Breast epithelium (tissue), 4 donors: ENCODE measurements around the gene MVB12A. TPM values are rescaled to one million over a fixed set of nuclear protein-coding genes. Genes with fewer than 3 reads are reported as not detected.

Source experiments
- DNase-seq, 2 donors: peaks; one replicate each; pipeline ENCODE4 v3.0.0-alpha.2; 2019; ENCODE audit warnings: low spot score in 2 of 2
- H3K27ac ChIP-seq, 2 donors: fragments of 200-600 bp; sonication (generic) in 1 of 2; one replicate each; pipeline ENCODE4 v1.5.1; 2016 to 2019; ENCODE audit warnings: mild to moderate bottlenecking in 1 of 2
- H3K27me3 ChIP-seq, 2 donors: fragments of 200-600 bp; sonication (generic) in 1 of 2; one replicate each; pipeline versions ENCODE4 v1.5.1 to v1.6.0; 2017 to 2019; ENCODE audit warnings: control low read depth in 1 of 2, mild to moderate bottlenecking in 1 of 2
- H3K36me3 ChIP-seq: fragments of 200-600 bp; one replicate; pipeline ENCODE4 v1.5.1; 2019
- H3K4me1 ChIP-seq, 2 donors: fragments of 200-600 bp; sonication (generic); one replicate each; pipeline ENCODE4 v1.5.1; 2016 to 2019; ENCODE audit warnings: control low read depth in 1 of 2
- H3K4me3 ChIP-seq, 3 donors: fragments of 200-600 bp; sonication (generic); 1 replicate in 2 of 3; 2 replicates in 1 of 3; pipeline ENCODE4 v1.5.1; 2016 to 2019; ENCODE audit warnings: mild to moderate bottlenecking in 3 of 3, moderate library complexity in 2 of 3
- H3K9me3 ChIP-seq, 2 donors: fragments of 200-600 bp; sonication (generic) in 1 of 2; one replicate each; pipeline ENCODE4 v1.5.1; 2016 to 2019; ENCODE audit warnings: control low read depth in 1 of 2
- POLR2A ChIP-seq: fragments of 450-650 bp; IDR thresholded peaks from one replicate; pipeline ENCODE4 v1.6.1; 2016; ENCODE audit warnings: antibody characterized with exemption, mild to moderate bottlenecking, moderate library complexity
- POLR2AphosphoS5 ChIP-seq, 3 donors: sonication (generic); formaldehyde crosslinking; IDR thresholded peaks; one replicate each; pipeline ENCODE4 v1.6.1; 2017; ENCODE audit warnings: antibody characterized with exemption in 3 of 3
- intact Hi-C: fragments of 100-400 bp; cut with DNase I; formaldehyde crosslinking; loops from one replicate; pipeline ENCODE4 v1.15.1; 2023; ENCODE audit warnings: low total_unique reads
- total RNA-seq, 3 donors: library from RNA; depleted of rRNA; stranded (reverse); fragments of >200 nt; gene quantifications; one replicate each; pipeline ENCODE4 v1.1.0, GENCODE V29; 2016
- TF ChIP-seq, protein P1 (sequence below), 3 donors: fragments of 450-650 bp; IDR thresholded peaks; one replicate each; pipeline ENCODE4 v1.5.1; 2016 to 2017; ENCODE audit warnings: antibody characterized with exemption in 3 of 3, mild to moderate bottlenecking in 3 of 3, moderate library complexity in 3 of 3

The MVB12A gene
- total RNA-seq, 3 donors from 2014 or later = 51.5 to 76.4 (median 74.1) TPM

GRCh38 chr19:17394891-17395415 is 24.9 kb upstream of the MVB12A start:
- Histone ChIP-seq H3K27ac (no peak overlapping the region), H3K27me3 (peaks cover 0 to 2% of the 10 kb centered on the region in 2 donors), H3K4me1 (peaks cover 0 to 2% of the 10 kb centered on the region in 2 donors), H3K4me3 (no peak overlapping the region), H3K36me3 (no peaks in the 10 kb centered on the region), H3K9me3 (no peaks in the 10 kb centered on the region)
- intact Hi-C loops = no loop called here
- TF ChIP-seq POLR2A = no peak
- TF ChIP-seq, protein P1, sequence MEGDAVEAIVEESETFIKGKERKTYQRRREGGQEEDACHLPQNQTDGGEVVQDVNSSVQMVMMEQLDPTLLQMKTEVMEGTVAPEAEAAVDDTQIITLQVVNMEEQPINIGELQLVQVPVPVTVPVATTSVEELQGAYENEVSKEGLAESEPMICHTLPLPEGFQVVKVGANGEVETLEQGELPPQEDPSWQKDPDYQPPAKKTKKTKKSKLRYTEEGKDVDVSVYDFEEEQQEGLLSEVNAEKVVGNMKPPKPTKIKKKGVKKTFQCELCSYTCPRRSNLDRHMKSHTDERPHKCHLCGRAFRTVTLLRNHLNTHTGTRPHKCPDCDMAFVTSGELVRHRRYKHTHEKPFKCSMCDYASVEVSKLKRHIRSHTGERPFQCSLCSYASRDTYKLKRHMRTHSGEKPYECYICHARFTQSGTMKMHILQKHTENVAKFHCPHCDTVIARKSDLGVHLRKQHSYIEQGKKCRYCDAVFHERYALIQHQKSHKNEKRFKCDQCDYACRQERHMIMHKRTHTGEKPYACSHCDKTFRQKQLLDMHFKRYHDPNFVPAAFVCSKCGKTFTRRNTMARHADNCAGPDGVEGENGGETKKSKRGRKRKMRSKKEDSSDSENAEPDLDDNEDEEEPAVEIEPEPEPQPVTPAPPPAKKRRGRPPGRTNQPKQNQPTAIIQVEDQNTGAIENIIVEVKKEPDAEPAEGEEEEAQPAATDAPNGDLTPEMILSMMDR (IDR thresholded peaks at IDR 0.05) = peak in 2 of 3 donors; percentile 38 to 55
- no peak for TF ChIP-seq POLR2AphosphoS5 (IDR thresholded peaks at IDR 0.05)
- DNase-seq = no peak

DNA sequence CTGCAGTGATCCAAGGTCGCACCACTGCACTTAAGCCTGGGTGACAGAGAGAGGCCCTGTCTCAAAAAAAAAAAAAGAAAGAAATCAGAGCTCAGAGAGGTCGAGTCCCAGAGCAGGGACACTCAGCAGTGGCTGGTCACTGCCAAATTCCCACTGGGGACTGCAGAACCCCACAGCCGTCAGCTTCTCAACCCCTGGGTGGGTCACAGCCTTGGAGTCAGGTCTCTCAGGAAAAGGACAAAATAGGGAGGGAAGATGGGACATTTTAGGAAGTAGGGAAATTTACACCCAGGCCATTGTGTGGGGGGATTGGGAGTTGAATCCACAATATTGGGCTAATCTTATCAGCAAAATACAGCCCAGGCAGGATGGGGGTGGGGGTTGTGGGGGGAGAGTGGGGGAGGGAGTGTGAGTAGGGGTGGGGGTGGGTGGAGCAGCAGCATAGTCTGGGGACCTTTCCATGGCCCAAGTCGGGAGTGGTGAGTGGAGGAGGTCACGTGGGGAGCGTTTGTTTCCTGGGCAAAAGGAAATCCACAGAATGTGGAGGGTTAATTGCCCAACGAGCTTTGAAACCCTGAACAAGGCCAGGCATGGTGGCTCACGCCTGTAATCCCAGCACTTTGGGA is 20.8 kb upstream of the MVB12A start:
- H3K4me3 ChIP-seq = no peak overlapping the region
- no peaks in the 10 kb centered on the region for H3K36me3 ChIP-seq
- TF ChIP-seq POLR2AphosphoS5 (IDR thresholded peaks at IDR 0.05) = no peak
- no peak for TF ChIP-seq POLR2A
- TF ChIP-seq, protein P1 (IDR thresholded peaks at IDR 0.05) = no peak
- H3K9me3 ChIP-seq = no peaks in the 10 kb centered on the region
- intact Hi-C loops = no loop called here
- no peaks in the 10 kb centered on the region for H3K27me3 ChIP-seq
- no peak overlapping the region for H3K27ac ChIP-seq
- no peaks in the 10 kb centered on the region for H3K4me1 ChIP-seq
- DNase-seq = no peak

- intact Hi-C loops = no loop called here
Observed at GRCh38 chr19:17401628-17402027, 18.2 kb upstream of the MVB12A start.

GRCh38 chr19:17402982-17403855 is 16.6 kb upstream of the MVB12A start:
- H3K27ac ChIP-seq = peak overlapping the region in 1 of 2 donors; percentile 88
- H3K27me3 ChIP-seq = no peaks in the 10 kb centered on the region
- peak overlapping the region; percentile 15 to 68 (median 54) for H3K4me3 ChIP-seq
- peaks cover 0 to 12% of the 10 kb centered on the region in 2 donors for H3K4me1 ChIP-seq
- intact Hi-C loops = no loop called here
- no peak for DNase-seq
- no peaks in the 10 kb centered on the region for H3K36me3 ChIP-seq
- no peaks in the 10 kb centered on the region for H3K9me3 ChIP-seq
- TF ChIP-seq POLR2AphosphoS5 (IDR thresholded peaks at IDR 0.05) (no peak), POLR2A (no peak)
- TF ChIP-seq, protein P1 (IDR thresholded peaks at IDR 0.05) = no peak

More at GRCh38 chr19:17401628-17402027, 18.2 kb upstream of the MVB12A start:
- Histone ChIP-seq H3K4me1 (peaks cover 0 to 9% of the 10 kb centered on the region in 2 donors), H3K4me3 (no peak overlapping the region), H3K27ac (no peak overlapping the region), H3K27me3 (no peaks in the 10 kb centered on the region), H3K9me3 (no peaks in the 10 kb centered on the region), H3K36me3 (no peaks in the 10 kb centered on the region)
- no peak for DNase-seq
- TF ChIP-seq POLR2AphosphoS5 (IDR thresholded peaks at IDR 0.05) (no peak), POLR2A (no peak)
- TF ChIP-seq, protein P1 (IDR thresholded peaks at IDR 0.05) = no peak
